ENCODE data around the gene LRRIQ3.
"Not testable (repeated sequence)": the region's sequence is repeated elsewhere in the genome, so short reads cannot be mapped to it uniquely, and the experiment has no call there.

LRRIQ3 gene

GRCh38 chr1:74160046-74160445 lies 37.9 kb downstream of the LRRIQ3 start:
- ChIA-PET CTCF (interaction anchor here (1.4 kb wide), 1 partner anchor 8 kb away, joined by 4 read pairs; no protein-coding TSS in a partner anchor), POLR2A (no interaction called here)
- no peak for DNase-seq (ENCODE audit: extremely low spot score)
- TF ChIP-seq CTCF (IDR thresholded peaks at IDR 0.05; ENCODE audit: control extremely low read depth, extremely low read depth, low read depth, missing control alignments): no peak

- CTCF ChIA-PET: no interaction called here
- POLR2A ChIA-PET: no interaction called here
- TF ChIP-seq CTCF (IDR thresholded peaks at IDR 0.05; ENCODE audit: control extremely low read depth, extremely low read depth, low read depth, missing control alignments): no peak
- DNase-seq (ENCODE audit: extremely low spot score): no peak
Observed at GRCh38 chr1:74145086-74145485, 52.9 kb downstream of the LRRIQ3 start.

DNA sequence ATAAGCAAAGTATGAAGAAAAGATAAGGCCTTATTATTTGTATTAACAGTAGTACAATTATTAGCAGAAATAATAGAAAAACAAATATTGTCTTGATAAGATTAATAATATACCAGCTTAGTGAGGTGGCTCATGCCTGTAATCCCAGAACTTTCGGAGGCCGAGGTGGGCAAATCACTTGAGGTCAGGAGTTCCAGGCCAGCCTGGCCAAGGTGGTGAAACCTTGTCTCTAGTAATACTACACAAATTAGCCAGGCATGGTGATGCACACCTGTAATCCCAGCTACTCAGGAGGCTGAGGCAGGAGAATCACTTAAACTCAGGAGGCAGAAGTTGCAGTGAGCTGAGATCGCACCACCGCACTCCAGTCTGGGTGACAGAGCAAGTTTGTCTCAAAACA lies 80.6 kb downstream of the LRRIQ3 start:
- DNase-seq (ENCODE audit: extremely low spot score); POLR2A ChIA-PET: not testable (repeated sequence)
- CTCF ChIA-PET: interaction anchor here (1.4 kb wide), 1 partner anchor 14 kb away, joined by 4 read pairs; no protein-coding TSS in a partner anchor

DNA sequence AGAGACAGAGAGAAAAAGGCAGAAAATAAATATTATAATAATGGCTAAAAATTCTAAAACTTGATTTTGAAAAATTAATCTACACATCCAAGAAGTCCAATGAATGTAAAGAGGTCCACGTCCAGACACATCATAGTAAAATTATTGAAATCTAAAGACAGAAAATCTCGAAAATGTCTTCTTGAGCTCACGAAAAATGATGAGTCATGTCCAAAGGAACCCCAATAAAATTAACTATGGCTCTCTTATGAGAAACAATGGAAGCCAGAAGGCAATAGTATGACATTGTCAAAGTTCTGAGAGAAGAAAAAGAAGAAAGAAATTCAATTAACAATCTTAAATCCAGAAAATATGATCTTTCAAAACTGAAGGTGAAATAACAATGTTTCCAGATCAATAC lies 84.6 kb downstream of the LRRIQ3 start:
- no peak for TF ChIP-seq CTCF (IDR thresholded peaks at IDR 0.05; ENCODE audit: control extremely low read depth, extremely low read depth, low read depth, missing control alignments)
- DNase-seq (ENCODE audit: extremely low spot score): no peak
- POLR2A ChIA-PET: no interaction called here
- CTCF ChIA-PET: interaction anchor here (1.0 to 1.2 kb wide), 4 partner anchors 10 to 21 kb away, joined by 3 to 4 read pairs (median 3); no protein-coding TSS in a partner anchor

DNA sequence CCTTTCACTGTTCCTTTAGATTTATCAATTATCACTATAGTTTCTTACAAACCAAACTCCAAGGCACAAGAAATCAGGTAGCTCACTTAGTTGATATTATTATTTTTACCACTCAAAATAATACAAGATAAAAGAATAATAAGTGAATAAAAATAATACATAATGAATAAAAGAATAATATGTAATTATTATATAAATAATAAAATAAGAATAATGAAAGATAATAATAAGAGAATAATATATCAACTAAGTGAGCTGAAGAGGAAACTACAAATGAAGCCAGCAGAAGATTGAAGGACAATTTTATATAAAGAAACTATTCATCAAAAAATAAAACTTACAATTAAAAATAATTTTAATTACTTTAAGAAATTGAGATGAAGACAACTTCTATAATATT lies 90.6 kb downstream of the LRRIQ3 start:
- POLR2A ChIA-PET: no interaction called here
- no peak for DNase-seq (ENCODE audit: extremely low spot score)
- CTCF ChIA-PET: no interaction called here
- TF ChIP-seq CTCF (IDR thresholded peaks at IDR 0.05; ENCODE audit: control extremely low read depth, extremely low read depth, low read depth, missing control alignments): no peak

DNA sequence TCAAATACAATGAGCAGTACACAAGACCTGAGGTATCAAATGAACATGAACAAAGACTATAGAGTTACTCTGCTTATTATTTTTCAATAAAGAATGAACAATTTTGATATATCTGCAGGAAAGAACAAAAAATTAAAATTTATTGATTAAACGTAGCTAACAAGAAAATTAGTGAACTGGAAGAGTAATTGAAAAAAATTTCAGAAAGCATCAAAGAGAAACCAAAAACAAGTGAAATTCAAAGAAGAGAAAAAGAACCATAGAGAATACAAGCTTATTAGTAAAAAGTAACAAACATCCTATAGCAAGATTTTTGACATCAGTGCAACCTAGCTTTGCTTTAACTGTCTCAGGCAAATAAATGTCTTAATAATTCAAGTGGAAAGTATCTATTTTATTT lies 106.6 kb downstream of the LRRIQ3 start:
- ChIA-PET POLR2A (no interaction called here), CTCF (interaction anchor here (2.0 to 4.8 kb wide), 2 partner anchors 9 to 14 kb away, joined by 6 to 25 read pairs; no protein-coding TSS in a partner anchor)
- no peak for TF ChIP-seq CTCF (IDR thresholded peaks at IDR 0.05; ENCODE audit: control extremely low read depth, extremely low read depth, low read depth, missing control alignments)
- no peak for DNase-seq (ENCODE audit: extremely low spot score)

DNA sequence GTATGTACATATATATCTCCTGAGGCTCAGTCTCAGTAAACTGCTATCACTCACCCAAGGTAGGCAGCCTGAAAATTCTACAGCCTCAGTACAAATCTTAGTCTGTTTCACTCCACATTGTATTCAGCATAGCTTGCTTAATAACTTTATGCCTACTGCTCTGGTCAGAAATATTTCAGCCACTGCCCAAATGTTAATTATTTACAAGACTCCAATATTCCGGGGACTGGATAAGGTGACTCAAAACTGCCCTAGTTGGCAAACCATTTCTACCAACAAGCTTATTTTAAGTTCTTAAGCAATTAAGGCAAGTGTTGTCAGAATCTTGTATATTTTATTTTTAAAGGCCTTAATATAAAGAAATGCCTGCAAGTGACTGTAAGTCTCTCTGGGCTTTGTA lies 114.8 kb downstream of the LRRIQ3 start:
- no peak for DNase-seq (ENCODE audit: extremely low spot score)
- POLR2A ChIA-PET: no interaction called here
- no peak for TF ChIP-seq CTCF (IDR thresholded peaks at IDR 0.05; ENCODE audit: control extremely low read depth, extremely low read depth, low read depth, missing control alignments)
- CTCF ChIA-PET: interaction anchor here (5.4 kb wide), 1 partner anchor 10 kb away, joined by 25 read pairs; no protein-coding TSS in a partner anchor

Measured in GM10248 (cell line).